Kidney epithelial cell (primary cell): ENCODE measurements around the gene RBFOX2. TPM values are rescaled to one million over a fixed set of nuclear protein-coding genes. Genes with fewer than 3 reads are reported as not detected.

Source experiments
- DNase-seq: peaks from one replicate; pipeline ENCODE4 v3.0.0-alpha.2; 2010; ENCODE audit warnings: low read depth
- H3K27me3 ChIP-seq: 2 replicates; pipeline ENCODE4 v1.6.0; 2011; ENCODE audit warnings: low read length; ENCODE audit not compliant: control insufficient read depth, insufficient read depth
- H3K36me3 ChIP-seq: 2 replicates; pipeline ENCODE4 v1.5.1; 2011; ENCODE audit warnings: low read length; ENCODE audit not compliant: control insufficient read depth, insufficient read depth
- H3K4me3 ChIP-seq: 2 replicates; pipeline ENCODE4 v1.5.1; 2011; ENCODE audit warnings: low read depth, mild to moderate bottlenecking, control low read depth, low read length
- total RNA-seq: library from RNA; depleted of rRNA; stranded (reverse); fragments of >200 nt; gene quantifications from 2 replicates; pipeline ENCODE4 v1.2.3, GENCODE V29; 2015
- TF ChIP-seq, protein P1 (sequence below): IDR thresholded peaks from 2 replicates; pipeline ENCODE4 v1.5.1; 2011; ENCODE audit warnings: mild to moderate bottlenecking, moderate library complexity, low read length, control low read depth, inconsistent platforms; ENCODE audit not compliant: insufficient read depth, poor library complexity, severe bottlenecking

RBFOX2 gene
- total RNA-seq, 1 donor from 2014 or later, result 75.1 TPM

DNA sequence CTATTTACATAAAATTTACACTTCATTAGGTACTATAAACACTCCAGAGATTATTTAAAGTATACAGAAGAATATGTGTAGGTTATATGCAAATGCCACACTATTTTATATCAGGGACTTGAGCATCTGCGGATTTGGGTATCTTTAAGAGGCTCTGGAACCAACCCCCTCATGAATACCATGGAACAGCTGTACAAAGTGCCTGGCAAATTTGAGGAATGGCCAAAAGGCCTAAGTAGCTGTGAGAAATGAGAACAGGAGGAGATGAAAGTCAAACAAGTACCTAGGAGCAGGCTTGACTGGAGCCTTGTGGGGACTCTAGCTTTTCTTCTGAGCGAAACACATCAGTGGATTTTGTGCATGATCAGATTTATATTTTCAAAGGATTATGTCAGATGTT is 149.3 kb downstream of the RBFOX2 start:
- TF ChIP-seq, protein P1, sequence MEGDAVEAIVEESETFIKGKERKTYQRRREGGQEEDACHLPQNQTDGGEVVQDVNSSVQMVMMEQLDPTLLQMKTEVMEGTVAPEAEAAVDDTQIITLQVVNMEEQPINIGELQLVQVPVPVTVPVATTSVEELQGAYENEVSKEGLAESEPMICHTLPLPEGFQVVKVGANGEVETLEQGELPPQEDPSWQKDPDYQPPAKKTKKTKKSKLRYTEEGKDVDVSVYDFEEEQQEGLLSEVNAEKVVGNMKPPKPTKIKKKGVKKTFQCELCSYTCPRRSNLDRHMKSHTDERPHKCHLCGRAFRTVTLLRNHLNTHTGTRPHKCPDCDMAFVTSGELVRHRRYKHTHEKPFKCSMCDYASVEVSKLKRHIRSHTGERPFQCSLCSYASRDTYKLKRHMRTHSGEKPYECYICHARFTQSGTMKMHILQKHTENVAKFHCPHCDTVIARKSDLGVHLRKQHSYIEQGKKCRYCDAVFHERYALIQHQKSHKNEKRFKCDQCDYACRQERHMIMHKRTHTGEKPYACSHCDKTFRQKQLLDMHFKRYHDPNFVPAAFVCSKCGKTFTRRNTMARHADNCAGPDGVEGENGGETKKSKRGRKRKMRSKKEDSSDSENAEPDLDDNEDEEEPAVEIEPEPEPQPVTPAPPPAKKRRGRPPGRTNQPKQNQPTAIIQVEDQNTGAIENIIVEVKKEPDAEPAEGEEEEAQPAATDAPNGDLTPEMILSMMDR, result no peak
- DNase-seq, result no peak
- H3K36me3 ChIP-seq, result no peaks in the 10 kb centered on the region
- no peaks in the 10 kb centered on the region for H3K27me3 ChIP-seq
- no peak overlapping the region for H3K4me3 ChIP-seq

- Histone ChIP-seq H3K36me3 (no peaks in the 10 kb centered on the region), H3K4me3 (no peak overlapping the region), H3K27me3 (no peaks in the 10 kb centered on the region)
- DNase-seq, result no peak
- TF ChIP-seq, protein P1, result no peak
These were observed 155.2 kb downstream of the RBFOX2 start for GRCh38 chr22:35873426-35873825.

DNA sequence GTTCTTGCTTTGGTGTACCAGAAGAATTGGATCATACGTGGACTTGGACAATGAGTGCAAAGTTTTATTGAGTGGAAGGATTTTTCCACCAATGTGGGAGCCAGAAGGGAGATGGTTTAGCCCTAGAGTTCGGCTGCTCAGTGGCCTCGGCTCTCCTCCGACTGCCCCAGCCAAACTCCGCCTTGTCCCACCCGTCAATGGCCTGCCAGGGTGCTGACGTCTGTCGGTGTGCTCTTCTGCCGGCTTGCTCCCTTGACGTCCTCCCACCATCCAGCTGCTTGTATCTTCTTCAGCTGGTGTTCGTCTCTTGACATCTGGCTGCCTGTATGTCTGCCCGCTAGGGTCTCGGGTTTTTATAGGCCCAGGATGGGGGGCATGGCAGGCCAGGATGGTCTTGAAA is 156.2 kb downstream of the RBFOX2 start:
- Histone ChIP-seq H3K4me3 (no peak overlapping the region), H3K36me3 (no peaks in the 10 kb centered on the region), H3K27me3 (no peaks in the 10 kb centered on the region)
- no peak for DNase-seq
- TF ChIP-seq, protein P1, result no peak

DNA sequence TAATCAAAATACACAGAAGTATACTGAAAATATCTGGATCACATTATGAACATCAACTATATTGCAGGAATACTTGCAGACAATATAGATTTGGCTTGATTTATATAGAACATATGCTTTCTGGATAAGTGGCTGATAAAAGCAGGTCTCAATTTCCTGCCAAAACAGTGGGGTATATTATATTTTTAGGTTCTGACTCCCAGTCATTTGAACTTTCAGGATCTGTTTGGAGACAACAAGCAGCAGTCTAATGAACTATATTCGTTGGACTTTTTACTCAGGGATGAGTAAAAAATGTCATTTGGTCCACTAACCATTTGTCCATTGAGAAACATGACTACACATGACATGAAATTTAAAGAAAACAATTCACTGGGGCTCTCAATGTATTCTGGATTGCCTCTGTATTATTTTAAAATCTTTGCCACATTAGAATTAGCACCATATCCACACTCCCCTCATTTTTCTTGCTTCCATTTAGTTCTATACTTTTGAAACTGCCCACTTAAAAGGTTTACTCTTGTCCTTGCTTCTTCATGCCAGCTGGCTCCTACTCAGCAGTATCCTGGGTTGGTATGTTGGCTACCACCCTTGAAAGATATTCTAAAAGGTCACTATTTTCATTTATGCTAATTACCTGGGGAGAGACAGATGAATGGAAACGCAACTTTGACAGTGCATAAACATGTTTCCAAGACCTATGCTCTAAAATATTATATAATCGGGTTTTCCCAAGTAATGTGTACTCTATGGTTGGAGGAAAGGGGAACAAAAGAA is 157.9 kb downstream of the RBFOX2 start:
- TF ChIP-seq, protein P1, result no peak
- Histone ChIP-seq H3K4me3 (no peak overlapping the region), H3K27me3 (no peaks in the 10 kb centered on the region), H3K36me3 (no peaks in the 10 kb centered on the region)
- DNase-seq, result no peak

- no peak for DNase-seq
- TF ChIP-seq, protein P1, result no peak
- no peaks in the 10 kb centered on the region for H3K36me3 ChIP-seq
- no peaks in the 10 kb centered on the region for H3K27me3 ChIP-seq
- no peak overlapping the region for H3K4me3 ChIP-seq
These were observed 159.7 kb downstream of the RBFOX2 start for GRCh38 chr22:35868938-35869337.

GRCh38 chr22:35866651-35867050 is 162.0 kb downstream of the RBFOX2 start:
- H3K36me3 ChIP-seq, result no peaks in the 10 kb centered on the region
- DNase-seq, result no peak
- no peaks in the 10 kb centered on the region for H3K27me3 ChIP-seq
- TF ChIP-seq, protein P1, result no peak
- no peak overlapping the region for H3K4me3 ChIP-seq
